Neural cell (in vitro differentiated cells): ENCODE measurements around the gene APOD. TPM values are rescaled to one million over a fixed set of nuclear protein-coding genes. Genes with fewer than 3 reads are reported as not detected.

Experiments used
- H2AFZ ChIP-seq: fragments of 200-600, 300-800 bp; sonication (generic), shearing (Covaris generic); 2 replicates; pipeline ENCODE4 v1.6.0; 2014; ENCODE audit warnings: low read depth, mild to moderate bottlenecking, antibody characterized with exemption, low read length, moderate library complexity
- H3F3A ChIP-seq: fragments of 200-600 bp; shearing (Covaris generic); 2 replicates; pipeline ENCODE4 v1.6.1; 2016; ENCODE audit warnings: mild to moderate bottlenecking, moderate library complexity, mixed read lengths, antibody characterized with exemption, low read length; ENCODE audit not compliant: insufficient read depth, poor library complexity, severe bottlenecking
- H3K27ac ChIP-seq: fragments of 200-600, 300-800 bp; sonication (generic), shearing (Covaris generic); 2 replicates; pipeline ENCODE4 v1.5.1; 2014; ENCODE audit warnings: mild to moderate bottlenecking, low read length, moderate library complexity
- H3K27me3 ChIP-seq: fragments of 300-800, 200-600 bp; sonication (generic), shearing (Covaris generic); 2 replicates; pipeline ENCODE4 v1.6.0; 2014; ENCODE audit warnings: mild to moderate bottlenecking, low read depth, low read length, moderate library complexity; ENCODE audit not compliant: insufficient read depth
- H3K36me3 ChIP-seq: fragments of 300-800, 200-600 bp; sonication (generic), shearing (Covaris generic); 2 replicates; pipeline ENCODE4 v1.5.1; 2014; ENCODE audit warnings: mild to moderate bottlenecking, antibody characterized with exemption, low read length, moderate library complexity; ENCODE audit not compliant: insufficient read depth
- H3K4me2 ChIP-seq: fragments of 300-800, 200-600 bp; sonication (generic), shearing (Covaris generic); 2 replicates; pipeline ENCODE4 v1.6.0; 2014; ENCODE audit warnings: mild to moderate bottlenecking, low read length
- H3K4me3 ChIP-seq: fragments of 300-800, 200-600 bp; sonication (generic), shearing (Covaris generic); 2 replicates; pipeline ENCODE4 v1.5.1; 2014; ENCODE audit warnings: mild to moderate bottlenecking, low read length, moderate library complexity
- H3K79me2 ChIP-seq: fragments of 200-600 bp; shearing (Covaris generic); replicated peaks from 2 replicates; pipeline ENCODE4 v1.6.0; 2014; ENCODE audit warnings: mild to moderate bottlenecking, low read length, moderate library complexity; ENCODE audit not compliant: insufficient read depth
- H3K9ac ChIP-seq: fragments of 300-800, 200-600 bp; sonication (generic), shearing (Covaris generic); 2 replicates; pipeline ENCODE4 v1.6.1; 2016; ENCODE audit warnings: mild to moderate bottlenecking, low read length, mixed read lengths
- H3K9me2 ChIP-seq: fragments of 200-600 bp; shearing (Covaris generic); 2 replicates; pipeline ENCODE4 v1.6.1; 2016; ENCODE audit warnings: mild to moderate bottlenecking, low read length, mixed read lengths; ENCODE audit not compliant: insufficient read depth
- H3K9me3 ChIP-seq: fragments of 200-600, 300-800 bp; sonication (generic), shearing (Covaris generic); 2 replicates; pipeline ENCODE4 v1.6.1; 2016; ENCODE audit warnings: mild to moderate bottlenecking, mixed run types, low read length, moderate library complexity, mixed read lengths
- H4K20me1 ChIP-seq: fragments of 200-600 bp; shearing (Covaris generic); 2 replicates; pipeline ENCODE4 v1.6.1; 2016; ENCODE audit warnings: mild to moderate bottlenecking, mixed run types; ENCODE audit not compliant: insufficient read depth
- EP300 ChIP-seq: fragments of 450-650 bp; conservative IDR thresholded peaks from 2 replicates; pipeline ENCODE4 v1.6.1; 2014; ENCODE audit warnings: antibody characterized with exemption, mild to moderate bottlenecking, moderate library complexity; ENCODE audit not compliant: poor library complexity, severe bottlenecking
- EZH2 ChIP-seq: fragments of 200-600, 300-800 bp; shearing (Covaris generic), sonication (generic); IDR thresholded peaks from 2 replicates; pipeline ENCODE4 v1.6.1; 2014; ENCODE audit warnings: antibody characterized with exemption, low read length, borderline replicate concordance, mild to moderate bottlenecking; ENCODE audit not compliant: insufficient read depth, poor library complexity, severe bottlenecking
- MXI1 ChIP-seq: fragments of 450-650 bp; conservative IDR thresholded peaks from 2 replicates; pipeline ENCODE4 v1.6.1; 2014; ENCODE audit warnings: antibody characterized with exemption, mild to moderate bottlenecking; ENCODE audit not compliant: poor library complexity, severe bottlenecking
- POLR2AphosphoS5 ChIP-seq: IDR thresholded peaks from 2 replicates; pipeline ENCODE4 v1.6.1; 2012
- RAD21 ChIP-seq: fragments of 450-650 bp; conservative IDR thresholded peaks from 2 replicates; pipeline ENCODE4 v1.6.1; 2014; ENCODE audit warnings: antibody characterized with exemption, mild to moderate bottlenecking, moderate library complexity
- SMC3 ChIP-seq: fragments of 450-650 bp; conservative IDR thresholded peaks from 2 replicates; pipeline ENCODE4 v1.6.1; 2014; ENCODE audit warnings: antibody characterized with exemption, mild to moderate bottlenecking, moderate library complexity; ENCODE audit not compliant: poor library complexity
- TAF1 ChIP-seq: IDR thresholded peaks from 2 replicates; pipeline ENCODE4 v1.6.1; 2012; ENCODE audit warnings: low read depth
- polyA plus RNA-seq: library from polyadenylated mRNA; depleted of rRNA; stranded (reverse); fragments of >200 nt; gene quantifications from 2 replicates; pipeline ENCODE4 v1.2.3, GENCODE V29; 2014
- TF ChIP-seq, protein P1 (sequence below): fragments of 450-650 bp; IDR thresholded peaks from 2 replicates; pipeline ENCODE4 v1.5.1; 2014; ENCODE audit warnings: antibody characterized with exemption, mild to moderate bottlenecking, moderate library complexity; ENCODE audit not compliant: poor library complexity, severe bottlenecking
- TF ChIP-seq, protein P2 (sequence below): IDR thresholded peaks from 2 replicates; pipeline ENCODE4 v1.6.1; 2012; ENCODE audit warnings: borderline replicate concordance

Gene APOD
- polyA plus RNA-seq, 1 donor from 2014 or later: not detected

DNA sequence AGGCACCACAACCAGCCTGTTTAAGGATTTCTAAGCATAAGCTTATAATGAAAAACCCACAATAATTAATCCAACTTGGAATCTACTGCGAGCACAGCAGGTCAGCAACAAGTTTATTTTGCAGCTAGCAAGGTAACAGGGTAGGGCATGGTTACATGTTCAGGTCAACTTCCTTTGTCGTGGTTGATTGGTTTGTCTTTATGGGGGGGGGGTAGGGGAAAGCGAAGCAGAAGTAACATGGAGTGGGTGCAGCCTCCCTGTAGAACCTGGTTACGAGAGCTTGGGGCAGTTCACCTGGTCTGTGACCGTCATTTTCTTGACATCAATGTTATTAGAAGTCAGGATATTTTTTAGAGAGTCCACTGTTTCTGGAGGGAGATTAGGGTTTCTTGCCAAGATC, 15.1 kb downstream of the APOD start:
- Histone ChIP-seq H3K4me3 (no peak overlapping the region), H3K36me3 (no peaks in the 10 kb centered on the region), H3K9me2 (no peaks in the 10 kb centered on the region), H2AFZ (no peak overlapping the region), H3K9me3 (no peaks in the 10 kb centered on the region), H3K27me3 (no peaks in the 10 kb centered on the region), H3K27ac (no peak overlapping the region), H4K20me1 (no peaks in the 10 kb centered on the region), H3K4me2 (no peak overlapping the region), H3K9ac (no peak overlapping the region), H3K79me2 (no peaks in the 10 kb centered on the region), H3F3A (no peaks in the 10 kb centered on the region)
- TF ChIP-seq, protein P1, sequence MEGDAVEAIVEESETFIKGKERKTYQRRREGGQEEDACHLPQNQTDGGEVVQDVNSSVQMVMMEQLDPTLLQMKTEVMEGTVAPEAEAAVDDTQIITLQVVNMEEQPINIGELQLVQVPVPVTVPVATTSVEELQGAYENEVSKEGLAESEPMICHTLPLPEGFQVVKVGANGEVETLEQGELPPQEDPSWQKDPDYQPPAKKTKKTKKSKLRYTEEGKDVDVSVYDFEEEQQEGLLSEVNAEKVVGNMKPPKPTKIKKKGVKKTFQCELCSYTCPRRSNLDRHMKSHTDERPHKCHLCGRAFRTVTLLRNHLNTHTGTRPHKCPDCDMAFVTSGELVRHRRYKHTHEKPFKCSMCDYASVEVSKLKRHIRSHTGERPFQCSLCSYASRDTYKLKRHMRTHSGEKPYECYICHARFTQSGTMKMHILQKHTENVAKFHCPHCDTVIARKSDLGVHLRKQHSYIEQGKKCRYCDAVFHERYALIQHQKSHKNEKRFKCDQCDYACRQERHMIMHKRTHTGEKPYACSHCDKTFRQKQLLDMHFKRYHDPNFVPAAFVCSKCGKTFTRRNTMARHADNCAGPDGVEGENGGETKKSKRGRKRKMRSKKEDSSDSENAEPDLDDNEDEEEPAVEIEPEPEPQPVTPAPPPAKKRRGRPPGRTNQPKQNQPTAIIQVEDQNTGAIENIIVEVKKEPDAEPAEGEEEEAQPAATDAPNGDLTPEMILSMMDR: no peak
- TF ChIP-seq RAD21 (no peak), TAF1 (no peak), EP300 (no peak), SMC3 (no peak), MXI1 (no peak), EZH2 (no peak), POLR2AphosphoS5 (no peak)
- TF ChIP-seq, protein P2, sequence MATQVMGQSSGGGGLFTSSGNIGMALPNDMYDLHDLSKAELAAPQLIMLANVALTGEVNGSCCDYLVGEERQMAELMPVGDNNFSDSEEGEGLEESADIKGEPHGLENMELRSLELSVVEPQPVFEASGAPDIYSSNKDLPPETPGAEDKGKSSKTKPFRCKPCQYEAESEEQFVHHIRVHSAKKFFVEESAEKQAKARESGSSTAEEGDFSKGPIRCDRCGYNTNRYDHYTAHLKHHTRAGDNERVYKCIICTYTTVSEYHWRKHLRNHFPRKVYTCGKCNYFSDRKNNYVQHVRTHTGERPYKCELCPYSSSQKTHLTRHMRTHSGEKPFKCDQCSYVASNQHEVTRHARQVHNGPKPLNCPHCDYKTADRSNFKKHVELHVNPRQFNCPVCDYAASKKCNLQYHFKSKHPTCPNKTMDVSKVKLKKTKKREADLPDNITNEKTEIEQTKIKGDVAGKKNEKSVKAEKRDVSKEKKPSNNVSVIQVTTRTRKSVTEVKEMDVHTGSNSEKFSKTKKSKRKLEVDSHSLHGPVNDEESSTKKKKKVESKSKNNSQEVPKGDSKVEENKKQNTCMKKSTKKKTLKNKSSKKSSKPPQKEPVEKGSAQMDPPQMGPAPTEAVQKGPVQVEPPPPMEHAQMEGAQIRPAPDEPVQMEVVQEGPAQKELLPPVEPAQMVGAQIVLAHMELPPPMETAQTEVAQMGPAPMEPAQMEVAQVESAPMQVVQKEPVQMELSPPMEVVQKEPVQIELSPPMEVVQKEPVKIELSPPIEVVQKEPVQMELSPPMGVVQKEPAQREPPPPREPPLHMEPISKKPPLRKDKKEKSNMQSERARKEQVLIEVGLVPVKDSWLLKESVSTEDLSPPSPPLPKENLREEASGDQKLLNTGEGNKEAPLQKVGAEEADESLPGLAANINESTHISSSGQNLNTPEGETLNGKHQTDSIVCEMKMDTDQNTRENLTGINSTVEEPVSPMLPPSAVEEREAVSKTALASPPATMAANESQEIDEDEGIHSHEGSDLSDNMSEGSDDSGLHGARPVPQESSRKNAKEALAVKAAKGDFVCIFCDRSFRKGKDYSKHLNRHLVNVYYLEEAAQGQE: no peak

DNA sequence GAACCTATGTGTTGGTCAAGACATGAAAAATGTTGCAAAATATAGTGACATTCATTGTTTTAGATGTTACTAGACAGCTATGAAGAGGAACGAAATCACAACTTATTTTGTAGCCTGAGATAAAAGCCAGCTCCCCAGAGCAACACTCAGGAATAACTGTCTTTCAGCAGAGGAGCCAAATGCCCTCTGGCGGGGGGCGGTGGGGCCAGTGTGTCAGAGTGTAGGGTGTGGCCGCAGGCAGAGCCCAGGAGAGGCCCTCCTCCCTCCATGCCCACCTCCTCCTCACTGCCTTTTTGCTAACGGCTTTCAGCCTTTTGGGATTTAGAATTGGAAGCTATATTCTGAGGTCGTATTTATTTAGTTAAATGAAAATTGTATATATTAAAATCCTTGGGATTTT, 16.9 kb downstream of the APOD start:
- Histone ChIP-seq H3F3A (no peaks in the 10 kb centered on the region), H3K36me3 (no peaks in the 10 kb centered on the region), H2AFZ (no peak overlapping the region), H3K27ac (no peak overlapping the region), H3K4me3 (no peak overlapping the region), H3K9ac (no peak overlapping the region), H3K9me3 (no peaks in the 10 kb centered on the region), H4K20me1 (no peaks in the 10 kb centered on the region), H3K9me2 (no peaks in the 10 kb centered on the region), H3K27me3 (no peaks in the 10 kb centered on the region), H3K79me2 (no peaks in the 10 kb centered on the region), H3K4me2 (no peak overlapping the region)
- TF ChIP-seq TAF1 (no peak), RAD21 (no peak), EZH2 (no peak), MXI1 (no peak), EP300 (no peak), POLR2AphosphoS5 (no peak), SMC3 (no peak)
- TF ChIP-seq, protein P2: no peak
- TF ChIP-seq, protein P1: no peak
